H1 (cell line): ENCODE measurements around the gene AFF2. TPM values are rescaled to one million over a fixed set of nuclear protein-coding genes. Genes with fewer than 3 reads are reported as not detected.

Experiments
- BCL11A ChIP-seq, 2 experiments: IDR thresholded peaks; one replicate each; pipeline ENCODE4 v1.6.1; 2011; ENCODE audit warnings: low read depth in 2 of 2, low read length in 2 of 2, mild to moderate bottlenecking in 2 of 2
- E2F6 ChIP-seq: IDR thresholded peaks from 2 replicates; pipeline ENCODE4 v1.6.1; 2012; ENCODE audit warnings: inconsistent platforms
- GTF2F1 ChIP-seq: IDR thresholded peaks from 2 replicates; pipeline ENCODE4 v1.6.1; 2012; ENCODE audit warnings: low read depth, low read length, improper control_type of control experiment, borderline replicate concordance
- NANOG ChIP-seq: IDR thresholded peaks from 2 replicates; pipeline ENCODE4 v1.6.1; 2011; ENCODE audit warnings: low read length, low read depth, mild to moderate bottlenecking, inconsistent platforms; ENCODE audit not compliant: insufficient read depth, poor library complexity, severe bottlenecking
- polyA plus RNA-seq, 7 experiments: library from polyadenylated mRNA; depleted of rRNA in 3 of 7; stranded (reverse) in 5 of 7; unstranded in 2 of 7; fragments of >200 nt in 5 of 7; fragments of 200-250 nt in 2 of 7; gene quantifications; 1 replicate in 5 of 7; 2 replicates in 1 of 7; 4 replicates in 1 of 7; pipeline versions ENCODE4 v1.2.1 to v1.2.3, GENCODE V29; 2011 to 2013; ENCODE audit warnings: missing spikeins in 2 of 7, mixed read lengths in 2 of 7
- total RNA-seq: library from RNA; stranded (reverse); fragmentation: NEBNext Ultra II Directional; extraction: Animal tissue kit (Norgen Biotek cat#: 25700); gene quantifications from 2 replicates; pipeline ENCODE4 v1.2.1, GENCODE V29; 2021

AFF2 gene
- total and polyA plus RNA-seq, 2 of the 8 experiments (the other 6 are each of a cell fraction or from before 2014, with no cell fraction given): 2.0 to 7.3 TPM

GRCh38 chrX:148914783-148915182, 414.4 kb downstream of the AFF2 start (continued):
- no peak for TF ChIP-seq E2F6
- TF ChIP-seq NANOG: no peak
- no peak for TF ChIP-seq BCL11A (IDR thresholded peaks at IDR 0.05; ENCODE audit: low read depth in 2 of 2, low read length in 2 of 2)
- TF ChIP-seq GTF2F1: no peak
